IMR-90 (cell line): ENCODE data around the gene TCHP. TPM values are rescaled to one million over a fixed set of nuclear protein-coding genes. Genes with fewer than 3 reads are reported as not detected.

Source experiments
- ATAC-seq: fragments of 200-7000 bp; cut with Tn5 transposase; 2 replicates; pipeline ENCODE4 v1.9.1; 2020; ENCODE audit warnings: low read depth, mild to moderate bottlenecking, moderate library complexity
- BruUV-seq: library from RNA; stranded (reverse); fragments of 400-500 nt; replicated peaks from 2 replicates; lab custom pipeline; 2021; lab: Mats Ljungman, UMichigan
- CTCF ChIA-PET: fragments of 300-600 bp; formaldehyde crosslinking; extraction: SDS; loops from one replicate; lab custom pipeline; 2021; ENCODE audit warnings: antibody characterized with exemption; lab: Yijun Ruan, JAX
- POLR2A ChIA-PET: fragments of 300-600 bp; sonication (Branson Sonifier 250); formaldehyde crosslinking; loops from one replicate; lab custom pipeline; 2022; ENCODE audit warnings: antibody characterized with exemption; ENCODE audit not compliant: unreplicated experiment; lab: Charles Lee
- DNase-seq: peaks from one replicate; pipeline ENCODE4 v3.0.0; 2013
- H2AFZ ChIP-seq: replicated peaks from 2 replicates; pipeline ENCODE3; 2013; ENCODE audit warnings: low read length, mild to moderate bottlenecking; ENCODE audit not compliant: poor library complexity
- H2AK5ac ChIP-seq: 2 replicates; pipeline ENCODE4 v1.6.1; 2013; ENCODE audit warnings: low read depth, low read length, inconsistent platforms
- H2AK9ac ChIP-seq: replicated peaks from 2 replicates; pipeline ENCODE3; 2013; ENCODE audit warnings: mild to moderate bottlenecking, low read depth, low read length, moderate library complexity; ENCODE audit not compliant: poor library complexity
- H2BK120ac ChIP-seq: 2 replicates; pipeline ENCODE4 v1.6.1; 2013; ENCODE audit warnings: low read depth, low read length, inconsistent platforms
- H2BK15ac ChIP-seq: 3 replicates; pipeline ENCODE4 v1.6.1; 2013; ENCODE audit warnings: low read depth, low read length, inconsistent platforms
- H2BK20ac ChIP-seq: 2 replicates; pipeline ENCODE4 v1.6.1; 2013; ENCODE audit warnings: low read depth, mild to moderate bottlenecking, inconsistent platforms, low read length, moderate library complexity
- H2BK5ac ChIP-seq: 2 replicates; pipeline ENCODE4 v1.6.1; 2013; ENCODE audit warnings: mild to moderate bottlenecking, low read depth, low read length, inconsistent platforms; ENCODE audit not compliant: poor library complexity, severe bottlenecking
- H3K14ac ChIP-seq: replicated peaks from 2 replicates; pipeline ENCODE4 v1.6.1; 2013; ENCODE audit warnings: low read depth, low read length, inconsistent platforms
- H3K18ac ChIP-seq: 2 replicates; pipeline ENCODE4 v1.6.1; 2013; ENCODE audit warnings: low read depth, low read length, control low read depth
- H3K23ac ChIP-seq: 2 replicates; pipeline ENCODE4 v1.6.1; 2013; ENCODE audit warnings: low read depth, low read length, inconsistent platforms
- H3K27ac ChIP-seq: 2 replicates; pipeline ENCODE4 v1.5.1; 2013; ENCODE audit warnings: mild to moderate bottlenecking, control low read depth, low read length; ENCODE audit not compliant: insufficient read depth
- H3K27me3 ChIP-seq: 2 replicates; pipeline ENCODE4 v1.6.1; 2013; ENCODE audit warnings: low read length; ENCODE audit not compliant: control insufficient read depth, insufficient read depth
- H3K36me3 ChIP-seq: 2 replicates; pipeline ENCODE4 v1.6.1; 2013; ENCODE audit warnings: low read length, mixed read lengths; ENCODE audit not compliant: control insufficient read depth, insufficient read depth
- H3K4ac ChIP-seq: 2 replicates; pipeline ENCODE4 v1.6.1; 2013; ENCODE audit warnings: low read depth, low read length, inconsistent platforms
- H3K4me1 ChIP-seq: 2 replicates; pipeline ENCODE4 v1.6.1; 2013; ENCODE audit warnings: low read length, mixed read lengths; ENCODE audit not compliant: control insufficient read depth, insufficient read depth
- H3K4me2 ChIP-seq: 2 replicates; pipeline ENCODE4 v1.6.1; 2013; ENCODE audit warnings: low read depth, mild to moderate bottlenecking, control low read depth, low read length, moderate library complexity
- H3K4me3 ChIP-seq: 2 replicates; pipeline ENCODE4 v1.5.1; 2013; ENCODE audit warnings: low read depth, mild to moderate bottlenecking, control low read depth, low read length, moderate library complexity; ENCODE audit not compliant: insufficient read depth
- H3K56ac ChIP-seq: 2 replicates; pipeline ENCODE4 v1.6.1; 2013; ENCODE audit warnings: low read length, inconsistent platforms; ENCODE audit not compliant: insufficient read depth; ENCODE audit errors: extremely low read depth
- H3K79me1 ChIP-seq, 2 experiments: 2 replicates each; pipeline ENCODE4 v1.6.1; 2013; ENCODE audit warnings: low read length in 2 of 2, inconsistent platforms in 1 of 2, low read depth in 1 of 2
- H3K9ac ChIP-seq: 2 replicates; pipeline ENCODE4 v1.6.1; 2013; ENCODE audit warnings: low read depth, low read length, control low read depth
- H3K9me1 ChIP-seq: 2 replicates; pipeline ENCODE4 v1.6.1; 2013; ENCODE audit warnings: low read length, inconsistent platforms; ENCODE audit not compliant: insufficient read depth
- H3K9me3 ChIP-seq: 2 replicates; pipeline ENCODE4 v1.6.1; 2013; ENCODE audit warnings: low read length; ENCODE audit not compliant: control insufficient read depth, insufficient read depth
- H4K20me1 ChIP-seq: 2 replicates; pipeline ENCODE4 v1.6.1; 2013; ENCODE audit warnings: low read length, inconsistent platforms; ENCODE audit not compliant: insufficient read depth
- H4K5ac ChIP-seq: 2 replicates; pipeline ENCODE4 v1.6.1; 2013; ENCODE audit warnings: mild to moderate bottlenecking, low read depth, low read length, control low read depth
- H4K8ac ChIP-seq, 2 experiments: 2 replicates each; pipeline ENCODE4 v1.6.1; 2013; ENCODE audit warnings: low read depth in 2 of 2, low read length in 2 of 2, control low read depth in 1 of 2, inconsistent platforms in 1 of 2
- H4K91ac ChIP-seq: 2 replicates; pipeline ENCODE4 v1.6.1; 2013; ENCODE audit warnings: low read depth, low read length, inconsistent platforms; ENCODE audit not compliant: insufficient read depth
- CTCF ChIP-seq: conservative IDR thresholded peaks from 2 replicates; pipeline ENCODE4 v1.5.1; 2012; ENCODE audit warnings: mild to moderate bottlenecking, low read depth, low read length, improper control_type of control experiment
- FOS ChIP-seq: fragments of 150-350 bp; IDR thresholded peaks from 2 replicates; pipeline ENCODE4 v1.6.1; 2016; ENCODE audit warnings: low read depth, low read length
- WGBS, 2 experiments: methylation state at CpG; one replicate each; pipeline versions ENCODE4 v1.1.5 to v1.1.7; 2013; ENCODE audit warnings: missing lambda C conversion rate in 2 of 2; ENCODE audit not compliant: insufficient read length in 1 of 2; ENCODE audit errors: extremely low coverage in 2 of 2; 5-methylcytosine and 5-hydroxymethylcytosine counted together
- dilution Hi-C: fragments of 300-500 bp; cut with HindIII; formaldehyde crosslinking; loops from one replicate; pipeline ENCODE4 v1.14.3; 2018; ENCODE audit warnings: low sequenced_read_pairs; ENCODE audit not compliant: unreplicated experiment
- in situ Hi-C: fragments of 300-500 bp; cut with MboI; formaldehyde crosslinking; loops from 3 replicates; pipeline ENCODE4 v1.14.3; 2019; ENCODE audit warnings: low sequenced_read_pairs, inconsistent platforms, mixed read lengths
- intact Hi-C: fragments of 100-400 bp; cut with micrococcal nuclease; formaldehyde crosslinking; loops from 2 replicates; pipeline ENCODE4 v1.10.0; 2022
- polyA plus RNA-seq, 3 experiments: library from polyadenylated mRNA; depleted of rRNA; stranded (reverse); fragments of >200 nt; gene quantifications; 2 replicates each; pipeline ENCODE4 v1.2.3, GENCODE V29; 2012; ENCODE audit warnings: low replicate concordance in 1 of 3
- total RNA-seq: library from RNA; depleted of rRNA; stranded (reverse); fragments of >200 nt; gene quantifications from 2 replicates; pipeline ENCODE4 v1.2.3, GENCODE V29; 2012

TCHP gene
- total and polyA plus RNA-seq, 2 of the 4 experiments (the other 2 are of a cell fraction): 6.1 to 13.4 TPM

GRCh38 chr12:109877504-109878246, 22.4 kb upstream of the TCHP start:
- H4K8ac ChIP-seq: no peak overlapping the region
- BruUV-seq: no TSS peak
- no peak for ATAC-seq
- WGBS, 2 experiments: 56% methylated on average over 3 of the region's 10 CpGs; no CpG with 5 or more reads in 1 of the 2 experiments
- no peak overlapping the region for H3K18ac ChIP-seq
- H4K5ac ChIP-seq: no peak overlapping the region
- in situ Hi-C loops: no loop called here
- dilution Hi-C loops: no loop called here
- ChIA-PET CTCF (interaction anchor here (0.7 kb wide), 1 partner anchor 25 kb away, joined by 3 read pairs; no protein-coding TSS in a partner anchor), POLR2A (no interaction called here)
- peaks cover 24% of the 10 kb centered on the region for H3K9me1 ChIP-seq
- DNase-seq: no peak
- no peak overlapping the region for H2BK120ac ChIP-seq
- peaks cover 35 to 66% of the 10 kb centered on the region in 2 experiments for H3K79me1 ChIP-seq
- H3K36me3 ChIP-seq: no peaks in the 10 kb centered on the region
- H3K23ac ChIP-seq: 0 out of 2 replicates have a peak overlapping the region, but pooled peaks have one; percentile 14
- H4K91ac ChIP-seq: no peak overlapping the region
- H3K4me1 ChIP-seq: peaks cover 10% of the 10 kb centered on the region
- no peak overlapping the region for H3K4me3 ChIP-seq
- H2AK5ac ChIP-seq: no peak overlapping the region
- H3K9me3 ChIP-seq: no peaks in the 10 kb centered on the region
- intact Hi-C loops: no loop called here
- H2AK9ac ChIP-seq: no peak overlapping the region
- no peak overlapping the region for H3K56ac ChIP-seq
- no peak overlapping the region for H2BK20ac ChIP-seq
- H3K14ac ChIP-seq: no peak overlapping the region
- TF ChIP-seq FOS (no peak), CTCF (no peak)
- no peak overlapping the region for H3K27ac ChIP-seq
- no peaks in the 10 kb centered on the region for H3K27me3 ChIP-seq
- H2AFZ ChIP-seq: no peak overlapping the region
- no peak overlapping the region for H3K9ac ChIP-seq
- peaks cover 34% of the 10 kb centered on the region for H4K20me1 ChIP-seq
- no peak overlapping the region for H3K4me2 ChIP-seq
- H3K4ac ChIP-seq: no peak overlapping the region
- H2BK15ac ChIP-seq: no peak overlapping the region
- no peak overlapping the region for H2BK5ac ChIP-seq
